Panc1 (cell line): ENCODE measurements around the gene CSMD2. TPM values are rescaled to one million over a fixed set of nuclear protein-coding genes. Genes with fewer than 3 reads are reported as not detected.

Source experiments
- ATAC-seq: fragments of 200-7000 bp; cut with Tn5 transposase; 2 replicates; pipeline ENCODE4 v1.9.1; 2020; ENCODE audit warnings: mild to moderate bottlenecking, moderate library complexity
- BruUV-seq: library from RNA; stranded (reverse); fragments of 400-500 nt; replicated peaks from 2 replicates; lab custom pipeline; 2021; lab: Mats Ljungman, UMichigan
- CTCF ChIA-PET: fragments of 300-600 bp; sonication (Branson Sonifier 250); formaldehyde crosslinking; loops from one replicate; lab custom pipeline; 2022; ENCODE audit warnings: antibody characterized with exemption; lab: Charles Lee
- POLR2A ChIA-PET: fragments of 300-600 bp; sonication (Branson Sonifier 250); formaldehyde crosslinking; loops from one replicate; lab custom pipeline; 2022; ENCODE audit warnings: antibody characterized with exemption; lab: Charles Lee
- DNase-seq: peaks from one replicate; pipeline ENCODE4 v3.0.0-alpha.2; 2010; ENCODE audit warnings: low read depth, low spot score
- H3K27ac ChIP-seq: 2 replicates; pipeline ENCODE4 v1.5.1; 2011; ENCODE audit warnings: mild to moderate bottlenecking, low read length, inconsistent platforms
- H3K27me3 ChIP-seq: fragments of 200-500 bp; sonication (Bioruptor generic); 2 replicates; pipeline ENCODE4 v1.6.0; 2014; ENCODE audit warnings: low read length, inconsistent platforms; ENCODE audit not compliant: control insufficient read depth, insufficient read depth
- H3K36me3 ChIP-seq: fragments of 200-500 bp; sonication (Bioruptor generic); 2 replicates; pipeline ENCODE4 v1.5.1; 2014; ENCODE audit warnings: inconsistent platforms, mild to moderate bottlenecking, low read length, moderate library complexity; ENCODE audit not compliant: control insufficient read depth, insufficient read depth
- H3K4me1 ChIP-seq: 2 replicates; pipeline ENCODE4 v1.5.1; 2011; ENCODE audit warnings: inconsistent platforms, mild to moderate bottlenecking, low read length, moderate library complexity; ENCODE audit not compliant: control insufficient read depth, insufficient read depth
- H3K4me3 ChIP-seq, 2 experiments: 2 replicates each; pipeline ENCODE4 v1.5.1; 2011 to 2012; ENCODE audit warnings: low read depth in 2 of 2, low read length in 2 of 2, mild to moderate bottlenecking in 2 of 2, inconsistent platforms in 1 of 2, moderate library complexity in 1 of 2
- H3K9me3 ChIP-seq: fragments of 200-500 bp; sonication (Bioruptor generic); 2 replicates; pipeline ENCODE4 v1.5.1; 2014; ENCODE audit warnings: low read depth, mild to moderate bottlenecking, inconsistent platforms, low read length, moderate library complexity; ENCODE audit not compliant: control insufficient read depth, insufficient read depth
- POLR2AphosphoS5 ChIP-seq: IDR thresholded peaks from 2 replicates; pipeline ENCODE4 v1.6.1; 2012; ENCODE audit warnings: mild to moderate bottlenecking, low read depth, low read length, moderate library complexity
- SIN3A ChIP-seq: IDR thresholded peaks from 2 replicates; pipeline ENCODE4 v1.6.1; 2012; ENCODE audit warnings: low read depth, mild to moderate bottlenecking, low read length, moderate library complexity, borderline replicate concordance; ENCODE audit not compliant: insufficient read depth
- TCF7L2 ChIP-seq: IDR thresholded peaks from 2 replicates; pipeline ENCODE4 v1.6.1; 2011; ENCODE audit warnings: mild to moderate bottlenecking, low read depth, low read length, inconsistent platforms
- in situ Hi-C: cut with HindIII; loops from 2 replicates; pipeline ENCODE4 v1.10.0; 2016; ENCODE audit warnings: low sequenced_read_pairs, low pct_unique_long_range_greater_than_20kb
- intact Hi-C: fragments of 100-400 bp; cut with micrococcal nuclease; formaldehyde crosslinking; loops from one replicate; pipeline ENCODE4 v1.10.0; 2022; ENCODE audit not compliant: unreplicated experiment
- total RNA-seq: library from RNA; stranded (reverse); gene quantifications from one replicate; pipeline ENCODE4 v1.2.1, GENCODE V29; 2021; ENCODE audit not compliant: unreplicated experiment
- TF ChIP-seq, protein P1 (sequence below): fragments of 450-650 bp; IDR thresholded peaks from 2 replicates; pipeline ENCODE4 v1.5.1; 2017; ENCODE audit warnings: mild to moderate bottlenecking
- TF ChIP-seq, protein P2 (sequence below), 2 experiments: IDR thresholded peaks; 2 replicates each; pipeline ENCODE4 v1.6.1; 2011 to 2012; ENCODE audit warnings: low read depth in 2 of 2, control low read depth in 1 of 2, low read length in 1 of 2, mild to moderate bottlenecking in 1 of 2, moderate library complexity in 1 of 2; ENCODE audit not compliant: insufficient read depth in 1 of 2

The CSMD2 gene
- total RNA-seq, 1 experiment from 2014 or later: not detected

DNA sequence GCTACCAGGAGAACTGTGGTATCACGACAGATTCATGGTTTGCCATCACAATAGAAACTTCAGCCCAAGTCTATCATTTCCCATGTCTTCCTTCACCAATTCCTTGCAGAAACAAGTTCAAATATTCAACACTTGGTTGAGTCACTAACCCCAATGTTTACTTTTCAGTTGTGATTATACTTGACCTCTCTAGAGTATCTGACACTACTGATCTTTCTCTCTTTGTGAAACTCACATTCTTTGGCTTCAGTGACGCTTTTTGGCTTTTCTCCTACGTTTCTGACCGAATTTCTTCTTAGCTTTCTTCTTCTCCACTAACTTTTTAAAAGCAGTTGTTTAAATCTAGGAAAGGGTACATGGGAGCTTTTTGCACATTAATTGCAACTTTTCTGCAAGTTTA lies 350.0 kb downstream of the CSMD2 start:
- TF ChIP-seq, protein P1, sequence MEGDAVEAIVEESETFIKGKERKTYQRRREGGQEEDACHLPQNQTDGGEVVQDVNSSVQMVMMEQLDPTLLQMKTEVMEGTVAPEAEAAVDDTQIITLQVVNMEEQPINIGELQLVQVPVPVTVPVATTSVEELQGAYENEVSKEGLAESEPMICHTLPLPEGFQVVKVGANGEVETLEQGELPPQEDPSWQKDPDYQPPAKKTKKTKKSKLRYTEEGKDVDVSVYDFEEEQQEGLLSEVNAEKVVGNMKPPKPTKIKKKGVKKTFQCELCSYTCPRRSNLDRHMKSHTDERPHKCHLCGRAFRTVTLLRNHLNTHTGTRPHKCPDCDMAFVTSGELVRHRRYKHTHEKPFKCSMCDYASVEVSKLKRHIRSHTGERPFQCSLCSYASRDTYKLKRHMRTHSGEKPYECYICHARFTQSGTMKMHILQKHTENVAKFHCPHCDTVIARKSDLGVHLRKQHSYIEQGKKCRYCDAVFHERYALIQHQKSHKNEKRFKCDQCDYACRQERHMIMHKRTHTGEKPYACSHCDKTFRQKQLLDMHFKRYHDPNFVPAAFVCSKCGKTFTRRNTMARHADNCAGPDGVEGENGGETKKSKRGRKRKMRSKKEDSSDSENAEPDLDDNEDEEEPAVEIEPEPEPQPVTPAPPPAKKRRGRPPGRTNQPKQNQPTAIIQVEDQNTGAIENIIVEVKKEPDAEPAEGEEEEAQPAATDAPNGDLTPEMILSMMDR: no peak
- TF ChIP-seq POLR2AphosphoS5 (no peak), TCF7L2 (no peak), SIN3A (no peak)
- TF ChIP-seq, protein P2, sequence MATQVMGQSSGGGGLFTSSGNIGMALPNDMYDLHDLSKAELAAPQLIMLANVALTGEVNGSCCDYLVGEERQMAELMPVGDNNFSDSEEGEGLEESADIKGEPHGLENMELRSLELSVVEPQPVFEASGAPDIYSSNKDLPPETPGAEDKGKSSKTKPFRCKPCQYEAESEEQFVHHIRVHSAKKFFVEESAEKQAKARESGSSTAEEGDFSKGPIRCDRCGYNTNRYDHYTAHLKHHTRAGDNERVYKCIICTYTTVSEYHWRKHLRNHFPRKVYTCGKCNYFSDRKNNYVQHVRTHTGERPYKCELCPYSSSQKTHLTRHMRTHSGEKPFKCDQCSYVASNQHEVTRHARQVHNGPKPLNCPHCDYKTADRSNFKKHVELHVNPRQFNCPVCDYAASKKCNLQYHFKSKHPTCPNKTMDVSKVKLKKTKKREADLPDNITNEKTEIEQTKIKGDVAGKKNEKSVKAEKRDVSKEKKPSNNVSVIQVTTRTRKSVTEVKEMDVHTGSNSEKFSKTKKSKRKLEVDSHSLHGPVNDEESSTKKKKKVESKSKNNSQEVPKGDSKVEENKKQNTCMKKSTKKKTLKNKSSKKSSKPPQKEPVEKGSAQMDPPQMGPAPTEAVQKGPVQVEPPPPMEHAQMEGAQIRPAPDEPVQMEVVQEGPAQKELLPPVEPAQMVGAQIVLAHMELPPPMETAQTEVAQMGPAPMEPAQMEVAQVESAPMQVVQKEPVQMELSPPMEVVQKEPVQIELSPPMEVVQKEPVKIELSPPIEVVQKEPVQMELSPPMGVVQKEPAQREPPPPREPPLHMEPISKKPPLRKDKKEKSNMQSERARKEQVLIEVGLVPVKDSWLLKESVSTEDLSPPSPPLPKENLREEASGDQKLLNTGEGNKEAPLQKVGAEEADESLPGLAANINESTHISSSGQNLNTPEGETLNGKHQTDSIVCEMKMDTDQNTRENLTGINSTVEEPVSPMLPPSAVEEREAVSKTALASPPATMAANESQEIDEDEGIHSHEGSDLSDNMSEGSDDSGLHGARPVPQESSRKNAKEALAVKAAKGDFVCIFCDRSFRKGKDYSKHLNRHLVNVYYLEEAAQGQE (IDR thresholded peaks at IDR 0.05; ENCODE audit: insufficient read depth in 1 of 2, low read depth in 2 of 2, low read length in 1 of 2): no peak
- no TSS peak for BruUV-seq
- in situ Hi-C loops (no loop called here), intact Hi-C loops (no loop called here)
- peaks cover 5% of the 10 kb centered on the region; the same call in 1 of the 2 replicates for H3K27me3 ChIP-seq
- DNase-seq: no peak
- ChIA-PET CTCF (no interaction called here), POLR2A (no interaction called here)
- ATAC-seq: no peak
- H3K4me3 ChIP-seq: no peak overlapping the region
- no peaks in the 10 kb centered on the region for H3K4me1 ChIP-seq
- H3K36me3 ChIP-seq: no peaks in the 10 kb centered on the region
- H3K9me3 ChIP-seq: no peaks in the 10 kb centered on the region
- H3K27ac ChIP-seq: no peak overlapping the region

DNA sequence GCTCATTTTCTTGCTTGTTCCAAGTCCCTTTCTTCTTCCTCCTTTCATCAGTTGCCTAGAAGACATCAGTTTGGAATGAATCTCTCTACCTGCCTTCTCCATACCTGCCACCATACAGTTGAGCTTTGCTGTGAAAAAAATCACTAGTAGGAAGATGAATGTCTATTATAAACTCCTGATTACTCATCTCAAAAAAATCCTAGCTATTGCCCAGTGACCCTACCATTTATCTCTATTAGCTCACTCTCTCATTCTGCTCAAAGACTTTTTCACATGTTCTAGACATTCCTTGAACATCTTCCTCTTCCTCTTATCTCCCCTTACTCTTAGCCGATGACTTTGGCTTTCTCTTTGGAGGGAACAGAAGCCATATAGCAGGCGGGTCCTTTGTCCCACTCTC lies 350.9 kb downstream of the CSMD2 start:
- Histone ChIP-seq H3K4me1 (no peaks in the 10 kb centered on the region), H3K4me3 (no peak overlapping the region), H3K27ac (no peak overlapping the region), H3K27me3 (peaks cover 5% of the 10 kb centered on the region; the same call in 1 of the 2 replicates), H3K36me3 (no peaks in the 10 kb centered on the region), H3K9me3 (no peaks in the 10 kb centered on the region)
- ChIA-PET CTCF (no interaction called here), POLR2A (no interaction called here)
- no TSS peak for BruUV-seq
- TF ChIP-seq SIN3A (no peak), TCF7L2 (no peak), POLR2AphosphoS5 (no peak)
- TF ChIP-seq, protein P2 (IDR thresholded peaks at IDR 0.05; ENCODE audit: insufficient read depth in 1 of 2, low read depth in 2 of 2, low read length in 1 of 2): no peak
- TF ChIP-seq, protein P1: no peak
- in situ Hi-C loops (no loop called here), intact Hi-C loops (no loop called here)
- DNase-seq (no peak), ATAC-seq (no peak)
